ENCODE measurements around the gene HTT-AS. TPM values are rescaled to one million over a fixed set of nuclear protein-coding genes. Genes with fewer than 3 reads are reported as not detected.

The HTT-AS gene
- total and polyA plus RNA-seq, 10 donors = not detected

GRCh38 chr4:3091464-3091863, 17.1 kb upstream of the HTT-AS start:
- WGBS, 5 donors = 69 to 73% (median 71%) methylated on average over 5 of the region's 5 CpGs
- H3K27ac ChIP-seq = no peak overlapping the region
- no peak overlapping the region for H3K4me3 ChIP-seq
- H3K27me3 ChIP-seq (replicated peaks in 1 of 7) = no peaks in the 10 kb centered on the region
- peaks cover 0 to 8% (median 0%) of the 10 kb centered on the region in 6 donors for H3K4me1 ChIP-seq
- no peak for DNase-seq
- TF ChIP-seq POLR2A (IDR thresholded peaks at IDR 0.05) (no peak), POLR2AphosphoS5 (IDR thresholded peaks at IDR 0.05) (no peak)
- TF ChIP-seq, protein P1, sequence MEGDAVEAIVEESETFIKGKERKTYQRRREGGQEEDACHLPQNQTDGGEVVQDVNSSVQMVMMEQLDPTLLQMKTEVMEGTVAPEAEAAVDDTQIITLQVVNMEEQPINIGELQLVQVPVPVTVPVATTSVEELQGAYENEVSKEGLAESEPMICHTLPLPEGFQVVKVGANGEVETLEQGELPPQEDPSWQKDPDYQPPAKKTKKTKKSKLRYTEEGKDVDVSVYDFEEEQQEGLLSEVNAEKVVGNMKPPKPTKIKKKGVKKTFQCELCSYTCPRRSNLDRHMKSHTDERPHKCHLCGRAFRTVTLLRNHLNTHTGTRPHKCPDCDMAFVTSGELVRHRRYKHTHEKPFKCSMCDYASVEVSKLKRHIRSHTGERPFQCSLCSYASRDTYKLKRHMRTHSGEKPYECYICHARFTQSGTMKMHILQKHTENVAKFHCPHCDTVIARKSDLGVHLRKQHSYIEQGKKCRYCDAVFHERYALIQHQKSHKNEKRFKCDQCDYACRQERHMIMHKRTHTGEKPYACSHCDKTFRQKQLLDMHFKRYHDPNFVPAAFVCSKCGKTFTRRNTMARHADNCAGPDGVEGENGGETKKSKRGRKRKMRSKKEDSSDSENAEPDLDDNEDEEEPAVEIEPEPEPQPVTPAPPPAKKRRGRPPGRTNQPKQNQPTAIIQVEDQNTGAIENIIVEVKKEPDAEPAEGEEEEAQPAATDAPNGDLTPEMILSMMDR (IDR thresholded peaks at IDR 0.05 in 8 of 11, conservative IDR thresholded peaks at IDR 0.05 in 3 of 11) = no peak
- H3K9me3 ChIP-seq = no peaks in the 10 kb centered on the region
- peaks cover 0 to 96% (median 39%) of the 10 kb centered on the region in 6 donors for H3K36me3 ChIP-seq
- intact Hi-C loops (cut with DNase I; ENCODE audit: low total_unique reads) = no loop called here

GRCh38 chr4:3087115-3087797, 12.9 kb upstream of the HTT-AS start:
- peaks cover 0 to 61% (median 32%) of the 10 kb centered on the region in 6 donors for H3K36me3 ChIP-seq
- H3K27me3 ChIP-seq (replicated peaks in 1 of 7) = no peaks in the 10 kb centered on the region
- intact Hi-C loops (cut with DNase I; ENCODE audit: low total_unique reads) = no loop called here
- H3K27ac ChIP-seq = no peak overlapping the region
- H3K9me3 ChIP-seq = no peaks in the 10 kb centered on the region
- no peak overlapping the region for H3K4me3 ChIP-seq
- 89 to 95% (median 94%) methylated on average over 4 of the region's 4 CpGs for WGBS, 5 donors
- H3K4me1 ChIP-seq = peaks cover 0 to 36% (median 19%) of the 10 kb centered on the region in 6 donors
- TF ChIP-seq, protein P1 (IDR thresholded peaks at IDR 0.05 in 8 of 11, conservative IDR thresholded peaks at IDR 0.05 in 3 of 11) = no peak
- TF ChIP-seq POLR2A (IDR thresholded peaks at IDR 0.05) (no peak), POLR2AphosphoS5 (IDR thresholded peaks at IDR 0.05) (no peak)
- DNase-seq = no peak

DNA sequence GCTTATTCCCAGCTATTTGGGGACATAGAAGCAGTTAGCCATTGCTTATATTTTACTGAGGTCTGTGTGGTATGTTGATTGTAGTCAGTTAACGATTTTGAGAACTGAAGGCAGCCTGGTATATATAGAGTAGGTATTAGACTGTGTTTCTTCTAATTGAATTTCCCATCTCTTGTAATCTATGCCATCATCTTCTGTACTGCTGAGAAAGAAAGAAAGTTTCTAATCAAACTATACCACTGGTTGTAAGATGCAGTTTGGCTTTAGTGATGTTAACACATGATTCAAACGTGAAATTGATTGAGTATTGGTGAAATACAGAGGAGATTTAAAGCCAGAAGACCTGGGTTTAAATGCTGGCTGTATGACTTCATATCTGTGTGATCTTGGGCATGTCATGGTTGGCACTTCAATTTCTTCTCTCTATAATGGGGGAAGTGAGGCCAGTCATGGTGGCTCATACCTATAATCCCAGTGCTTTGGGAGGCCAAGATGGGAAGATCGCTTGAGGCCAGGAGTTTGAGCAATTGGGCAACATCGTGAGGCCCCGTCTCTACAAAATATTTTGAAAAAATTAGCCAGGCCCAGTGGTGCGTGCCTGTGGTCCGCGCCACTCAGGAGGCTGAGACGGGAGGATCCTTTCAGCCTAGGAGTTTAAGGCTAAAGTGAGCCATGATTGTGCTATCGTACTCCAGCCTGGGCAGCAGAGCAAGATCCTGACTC, 11.8 kb upstream of the HTT-AS start:
- H3K4me3 ChIP-seq = no peak overlapping the region
- intact Hi-C loops (cut with DNase I; ENCODE audit: low total_unique reads) = no loop called here
- H3K36me3 ChIP-seq = peaks cover 0 to 49% (median 31%) of the 10 kb centered on the region in 6 donors
- TF ChIP-seq POLR2A (IDR thresholded peaks at IDR 0.05) (no peak), POLR2AphosphoS5 (IDR thresholded peaks at IDR 0.05) (no peak)
- TF ChIP-seq, protein P1 (IDR thresholded peaks at IDR 0.05 in 8 of 11, conservative IDR thresholded peaks at IDR 0.05 in 3 of 11) = no peak
- H3K4me1 ChIP-seq = peaks cover 0 to 41% (median 24%) of the 10 kb centered on the region in 6 donors
- no peaks in the 10 kb centered on the region for H3K9me3 ChIP-seq
- WGBS, 5 donors = 88 to 96% (median 91%) methylated on average over 10 of the region's 10 CpGs
- DNase-seq = no peak
- H3K27ac ChIP-seq = no peak overlapping the region
- H3K27me3 ChIP-seq (replicated peaks in 1 of 7) = no peaks in the 10 kb centered on the region

DNA sequence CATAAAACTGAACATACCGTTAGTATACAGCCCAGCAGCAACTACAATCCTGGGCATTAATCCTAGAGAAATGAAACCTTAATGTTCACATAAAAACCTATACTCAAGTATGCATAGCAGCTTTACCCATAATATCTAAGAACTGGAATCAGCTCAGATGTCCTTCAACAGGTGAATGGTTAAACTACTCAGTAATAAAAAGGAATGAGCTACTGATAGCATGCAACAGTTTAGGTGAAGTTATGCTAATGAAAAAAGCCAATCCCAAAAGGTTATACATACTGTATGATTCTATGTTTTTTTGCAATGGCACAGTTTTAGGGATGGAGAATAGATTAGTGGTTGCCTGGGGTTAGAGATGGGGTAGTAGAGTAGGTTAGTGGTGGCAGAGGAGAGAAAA, 9.4 kb upstream of the HTT-AS start:
- Histone ChIP-seq H3K4me3 (no peak overlapping the region), H3K27ac (no peak overlapping the region), H3K4me1 (peaks cover 8 to 63% (median 38%) of the 10 kb centered on the region in 6 donors), H3K9me3 (no peaks in the 10 kb centered on the region), H3K27me3 (replicated peaks in 1 of 7) (no peaks in the 10 kb centered on the region), H3K36me3 (peaks cover 0 to 25% (median 19%) of the 10 kb centered on the region in 6 donors)
- no peak for TF ChIP-seq POLR2A (IDR thresholded peaks at IDR 0.05)
- TF ChIP-seq, protein P1 (IDR thresholded peaks at IDR 0.05 in 8 of 11, conservative IDR thresholded peaks at IDR 0.05 in 3 of 11) = no peak
- TF ChIP-seq POLR2AphosphoS5 (IDR thresholded peaks at IDR 0.05) = no peak
- DNase-seq = no peak
- whole genome bisulfite sequencing, 5 donors = 0 to 89% (median 56%) methylated on average over 1 of the region's 1 CpG
- intact Hi-C loops (cut with DNase I; ENCODE audit: low total_unique reads) = no loop called here
